Stomach (tissue), 9 donors: Measurements from ENCODE around the gene DBNDD2. TPM values are rescaled to one million over a fixed set of nuclear protein-coding genes. Genes with fewer than 3 reads are reported as not detected.
A peak's percentile ranks its signal among the peaks of the same experiment; 100 is the strongest.

Source experiments
- DNase-seq, 2 donors: peaks; one replicate each; pipeline versions ENCODE4 v3.0.0 to v3.0.0-alpha.2; 2013 to 2019
- H3K27ac ChIP-seq, 5 donors: fragments of 200-600 bp in 4 of 5; sonication (generic) in 4 of 5; one replicate each; pipeline ENCODE4 v1.5.1; 2013 to 2019; ENCODE audit warnings: mild to moderate bottlenecking in 1 of 5, moderate library complexity in 1 of 5
- H3K27me3 ChIP-seq, 3 donors: fragments of 200-600 bp; sonication (generic); one replicate each; pipeline ENCODE4 v1.5.1; 2017 to 2019; ENCODE audit warnings: mixed run types in 1 of 3
- H3K36me3 ChIP-seq, 4 donors: fragments of 200-600 bp; sonication (generic); 1 replicate in 3 of 4; 2 replicates in 1 of 4; pipeline ENCODE4 v1.5.1; 2016 to 2019
- H3K4me1 ChIP-seq, 4 donors: fragments of 200-600 bp; sonication (generic); one replicate each; pipeline ENCODE4 v1.5.1; 2016 to 2019
- H3K4me3 ChIP-seq, 4 donors: fragments of 200-600 bp; sonication (generic) in 3 of 4; one replicate each; pipeline ENCODE4 v1.5.1; 2016 to 2019; ENCODE audit warnings: mild to moderate bottlenecking in 1 of 4
- H3K9me3 ChIP-seq, 4 donors: fragments of 200-600 bp; sonication (generic); one replicate each; pipeline ENCODE4 v1.5.1; 2016 to 2019
- CTCF ChIP-seq, 7 experiments: fragments of 450-650 bp in 4 of 7; fragments of 200-600 bp in 3 of 7; sonication (generic) in 3 of 7; IDR thresholded peaks; one replicate each; pipeline ENCODE4 v1.5.1; 2016 to 2019; ENCODE audit warnings: antibody characterized with exemption in 7 of 7, control low read depth in 2 of 7, mild to moderate bottlenecking in 1 of 7
- EP300 ChIP-seq: sonication (generic); formaldehyde crosslinking; IDR thresholded peaks from one replicate; pipeline ENCODE4 v1.6.1; 2017; ENCODE audit warnings: antibody characterized with exemption
- POLR2A ChIP-seq, 4 donors: fragments of 450-650 bp; IDR thresholded peaks; one replicate each; pipeline ENCODE4 v1.6.1; 2016; ENCODE audit warnings: antibody characterized with exemption in 4 of 4, control low read depth in 2 of 4, mild to moderate bottlenecking in 1 of 4, moderate library complexity in 1 of 4
- POLR2AphosphoS5 ChIP-seq, 3 donors: sonication (generic); formaldehyde crosslinking; IDR thresholded peaks; one replicate each; pipeline ENCODE4 v1.6.1; 2016; ENCODE audit warnings: antibody characterized with exemption in 3 of 3
- WGBS, 5 donors: extraction: QIAGEN DNeasy Blood & Tissue Kit in 3 of 5; methylation state at CpG; one replicate each; pipeline versions ENCODE4 v1.1.5 to v1.1.7; 2013 to 2018; 5-methylcytosine and 5-hydroxymethylcytosine counted together
- intact Hi-C: fragments of 100-400 bp; cut with DNase I; formaldehyde crosslinking; loops from one replicate; pipeline ENCODE4 v1.15.1; 2023; ENCODE audit warnings: low total_unique reads
- polyA plus RNA-seq, 3 donors: library from polyadenylated mRNA; stranded (reverse); fragments of 200-250 nt; gene quantifications; one replicate each; pipeline ENCODE4 v1.2.3, GENCODE V29; 2013
- total RNA-seq, 5 donors: library from RNA; depleted of rRNA; stranded (reverse); fragments of >200 nt; gene quantifications; one replicate each; pipeline versions ENCODE4 v1.1.0 to v1.2.3, GENCODE V29; 2014 to 2016
- donor health status: healthy with polysubstance abuse.
- donor health status: Bipolar disorder and iron deficiency.
- donor health status: healthy.

DBNDD2 gene
- total and polyA plus RNA-seq, 8 donors = 10.6 to 131 (median 58.1) TPM

GRCh38 chr20:45405571-45406259, 2.4 kb upstream of the DBNDD2 start:
- H3K27me3 ChIP-seq = no peaks in the 10 kb centered on the region
- H3K4me1 ChIP-seq = peaks cover 18 to 30% (median 29%) of the 10 kb centered on the region in 4 donors
- peaks cover 0 to 8% (median 8%) of the 10 kb centered on the region in 4 donors for H3K9me3 ChIP-seq
- H3K36me3 ChIP-seq = peaks cover 14 to 26% (median 20%) of the 10 kb centered on the region in 4 donors
- intact Hi-C loops = no loop called here
- peak in 1 of 2 donors; percentile 68 for DNase-seq
- peak overlapping the region; percentile 89 to 96 (median 93) for H3K27ac ChIP-seq
- WGBS, 5 donors = 1 to 2% (median 2%) methylated on average over 12 to 49 of the region's 49 CpGs
- H3K4me3 ChIP-seq = peak overlapping the region; percentile 63 to 89 (median 73)
- TF ChIP-seq POLR2AphosphoS5 (IDR thresholded peaks at IDR 0.05) = peak in 1 of 3 donors; percentile 63
- no peak for TF ChIP-seq POLR2A (IDR thresholded peaks at IDR 0.05)
- no peak for TF ChIP-seq EP300
- no peak for TF ChIP-seq CTCF (IDR thresholded peaks at IDR 0.05)

- Histone ChIP-seq H3K9me3 (peaks cover 0 to under 1% (median under 1%) of the 10 kb centered on the region in 4 donors), H3K4me3 (peak overlapping the region; percentile 63 to 89 (median 73)), H3K27me3 (no peaks in the 10 kb centered on the region), H3K27ac (peak overlapping the region; percentile 89 to 96 (median 93)), H3K4me1 (peaks cover 18 to 30% (median 29%) of the 10 kb centered on the region in 4 donors), H3K36me3 (peaks cover 20 to 31% (median 27%) of the 10 kb centered on the region in 4 donors)
- TF ChIP-seq CTCF (IDR thresholded peaks at IDR 0.05) = peak in 1 of 7 experiments; percentile 13
- no peak for TF ChIP-seq POLR2A (IDR thresholded peaks at IDR 0.05)
- TF ChIP-seq POLR2AphosphoS5 (IDR thresholded peaks at IDR 0.05) = peak in 2 of 3 donors; percentile 49 to 64
- DNase-seq = peak; percentile 71 to 87
- WGBS, 5 donors = 0 to 1% (median 1%) methylated on average over 46 to 87 of the region's 87 CpGs
- intact Hi-C loops = no loop called here
Measured at GRCh38 chr20:45406260-45407066, 1.6 kb upstream of the DBNDD2 start.

GRCh38 chr20:45407067-45407745, 883 bp upstream of the DBNDD2 start:
- H3K9me3 ChIP-seq = no peaks in the 10 kb centered on the region
- H3K27ac ChIP-seq = peak overlapping the region; percentile 89 to 96 (median 93)
- no peaks in the 10 kb centered on the region for H3K27me3 ChIP-seq
- peaks cover 18 to 30% (median 29%) of the 10 kb centered on the region in 4 donors for H3K4me1 ChIP-seq
- WGBS, 5 donors = 10 to 28% (median 14%) methylated on average over 18 to 30 of the region's 30 CpGs
- TF ChIP-seq POLR2A (IDR thresholded peaks at IDR 0.05) (peak in 1 of 4 donors; percentile 30), POLR2AphosphoS5 (IDR thresholded peaks at IDR 0.05) (peak; percentile 57 to 70 (median 58)), EP300 (no peak), CTCF (IDR thresholded peaks at IDR 0.05) (no peak)
- peaks cover 21 to 39% (median 33%) of the 10 kb centered on the region in 4 donors for H3K36me3 ChIP-seq
- H3K4me3 ChIP-seq = peak overlapping the region; percentile 63 to 89 (median 73)
- peak; percentile 39 to 73 for DNase-seq
- intact Hi-C loops = no loop called here
